WTC11 (cell line): ENCODE measurements around the gene ACY1. TPM values are rescaled to one million over a fixed set of nuclear protein-coding genes. Genes with fewer than 3 reads are reported as not detected.

Source experiments
- ATAC-seq: fragments of 200-7000 bp; cut with Tn5 transposase; 2 replicates; pipeline ENCODE4 v1.10.0; 2021; ENCODE audit warnings: mild to moderate bottlenecking, moderate library complexity
- CTCF ChIA-PET: fragments of 300-600 bp; sonication (Branson Sonifier 250); formaldehyde crosslinking; loops from one replicate; lab custom pipeline; 2021; ENCODE audit warnings: antibody characterized with exemption; lab: Charles Lee
- POLR2A ChIA-PET: fragments of 350-600 bp; sonication (Branson Sonifier 250); formaldehyde crosslinking; loops from one replicate; lab custom pipeline; 2021; ENCODE audit warnings: antibody characterized with exemption; lab: Charles Lee
- DNase-seq: peaks from one replicate; pipeline ENCODE4 v3.0.0; 2021; ENCODE audit warnings: low spot score
- H3K27ac Mint-ChIP-seq: 2 replicates; pipeline ENCODE4 v1.8.0; 2021; ENCODE audit warnings: mixed read lengths
- H3K27me3 Mint-ChIP-seq: 2 replicates; pipeline ENCODE4 v1.8.0; 2021; ENCODE audit warnings: low read depth, mild to moderate bottlenecking, moderate library complexity, mixed read lengths
- H3K36me3 Mint-ChIP-seq: 2 replicates; pipeline ENCODE4 v1.8.0; 2021; ENCODE audit warnings: mixed read lengths
- H3K4me1 Mint-ChIP-seq: 2 replicates; pipeline ENCODE4 v1.8.0; 2022; ENCODE audit warnings: mixed read lengths
- H3K4me3 Mint-ChIP-seq: 2 replicates; pipeline ENCODE4 v1.8.0; 2021; ENCODE audit warnings: mild to moderate bottlenecking, moderate library complexity, mixed read lengths
- H3K9me3 Mint-ChIP-seq: 2 replicates; pipeline ENCODE4 v1.8.0; 2021; ENCODE audit warnings: mixed read lengths
- AFF4 ChIP-seq: sonication (generic); formaldehyde crosslinking; IDR thresholded peaks from 2 replicates; pipeline ENCODE4 v1.8.1; 2023; ENCODE audit warnings: mild to moderate bottlenecking, missing genetic modification reagents, borderline replicate concordance
- CBFB ChIP-seq: sonication (generic); formaldehyde crosslinking; IDR thresholded peaks from 2 replicates; pipeline ENCODE4 v1.8.1; 2022; ENCODE audit warnings: mild to moderate bottlenecking, low read depth, missing genetic modification reagents
- CTCF ChIP-seq: fragments of 200-600 bp; IDR thresholded peaks from 2 replicates; pipeline ENCODE4 v1.8.0; 2022; ENCODE audit warnings: antibody characterized with exemption
- E2F4 ChIP-seq: sonication (generic); formaldehyde crosslinking; IDR thresholded peaks from 2 replicates; pipeline ENCODE4 v1.8.1; 2022; ENCODE audit warnings: low read depth, mild to moderate bottlenecking, moderate library complexity, missing genetic modification reagents, borderline replicate concordance
- FOXP4 ChIP-seq: sonication (generic); formaldehyde crosslinking; IDR thresholded peaks from 2 replicates; pipeline ENCODE4 v1.8.0; 2022; ENCODE audit warnings: mild to moderate bottlenecking, missing genetic modification reagents
- GRHL2 ChIP-seq: fragments of 250-450 bp; sonication (Bioruptor Pico); IDR thresholded peaks from 2 replicates; pipeline ENCODE4 v1.8.0; 2022; ENCODE audit warnings: mild to moderate bottlenecking, moderate library complexity; ENCODE audit not compliant: insufficient replicate concordance, severe bottlenecking
- GTF2I ChIP-seq: fragments of 250-450 bp; sonication (Bioruptor Pico); conservative IDR thresholded peaks from 2 replicates; pipeline ENCODE4 v1.4.0; 2021; ENCODE audit warnings: mild to moderate bottlenecking
- MYBL2 ChIP-seq: sonication (generic); formaldehyde crosslinking; IDR thresholded peaks from 2 replicates; pipeline ENCODE4 v1.8.1; 2023; ENCODE audit warnings: mild to moderate bottlenecking, moderate library complexity, missing genetic modification reagents
- PREB ChIP-seq: sonication (generic); formaldehyde crosslinking; IDR thresholded peaks from 2 replicates; pipeline ENCODE4 v1.8.1; 2022; ENCODE audit warnings: mild to moderate bottlenecking, missing genetic modification reagents, moderate library complexity, borderline replicate concordance
- RORB ChIP-seq: fragments of 250-450 bp; sonication (Bioruptor Pico); IDR thresholded peaks from 2 replicates; pipeline ENCODE4 v1.9.0; 2021; ENCODE audit warnings: mild to moderate bottlenecking
- ZBTB21 ChIP-seq: sonication (generic); formaldehyde crosslinking; IDR thresholded peaks from 2 replicates; pipeline ENCODE4 v1.8.1; 2023; ENCODE audit warnings: mild to moderate bottlenecking, missing genetic modification reagents, borderline replicate concordance
- ZNF281 ChIP-seq: sonication (generic); formaldehyde crosslinking; IDR thresholded peaks from 2 replicates; pipeline ENCODE4 v1.8.0; 2023; ENCODE audit warnings: mild to moderate bottlenecking, missing genetic modification reagents
- total RNA-seq: library from RNA; stranded (reverse); gene quantifications from 3 replicates; pipeline ENCODE4 v1.2.3, GENCODE V29; 2021

Gene ACY1
- total RNA-seq, 1 experiment from 2014 or later: 53.8 TPM

- TF ChIP-seq PREB (CRISPR knock-in tag) (no peak), FOXP4 (CRISPR knock-in tag) (no peak), GRHL2 (CRISPR knock-in tag) (no peak), ZBTB21 (CRISPR knock-in tag) (no peak), CBFB (CRISPR knock-in tag) (no peak), CTCF (no peak), RORB (no peak)
- TF ChIP-seq, all 79 proteins: peak for 0
Measured at GRCh38 chr3:51948016-51948580, 35.2 kb upstream of the ACY1 start (continued).

GRCh38 chr3:51949121-51949520, 34.2 kb upstream of the ACY1 start:
- no peaks in the 10 kb centered on the region for H3K9me3 Mint-ChIP-seq
- CTCF ChIA-PET: no interaction called here
- H3K27me3 Mint-ChIP-seq: peaks cover 50% of the 10 kb centered on the region
- no peak for TF ChIP-seq ZNF281 (CRISPR knock-in tag)
- TF ChIP-seq MYBL2 (CRISPR knock-in tag): no peak
- no peak for TF ChIP-seq FOXP4 (CRISPR knock-in tag)
- no peak for TF ChIP-seq GTF2I (CRISPR knock-in tag)
- TF ChIP-seq AFF4 (CRISPR knock-in tag): no peak
- TF ChIP-seq E2F4 (CRISPR knock-in tag): no peak
- TF ChIP-seq, all 79 proteins: peak for 0
- Mint-ChIP-seq H3K4me3 (no peak overlapping the region), H3K4me1 (no peaks in the 10 kb centered on the region), H3K36me3 (no peaks in the 10 kb centered on the region), H3K27ac (no peak overlapping the region)
- POLR2A ChIA-PET: no interaction called here
- no peak for ATAC-seq
- no peak for DNase-seq
